ENCODE data around the gene TNFSF12. TPM values are rescaled to one million over a fixed set of nuclear protein-coding genes. Genes with fewer than 3 reads are reported as not detected.
A peak's percentile ranks its signal among the peaks of the same experiment; 100 is the strongest.

Gene TNFSF12
- total and polyA plus RNA-seq, 2 experiments from 2014 or later, result 18.7 to 21.9 TPM

GRCh38 chr17:7511108-7511507 lies 37.8 kb upstream of the TNFSF12 start:
- in situ Hi-C loops (cut with MboI), result no loop called here
- peaks cover 56% of the 10 kb centered on the region for H3K36me3 ChIP-seq (ENCODE audit: low read depth)

GRCh38 chr17:7512105-7512504 lies 36.8 kb upstream of the TNFSF12 start:
- H3K27ac ChIP-seq, result no peak overlapping the region
- no peak overlapping the region for H3K4me2 ChIP-seq (ENCODE audit: unreplicated experiment)
- no peaks in the 10 kb centered on the region for H3K9me2 ChIP-seq (ENCODE audit: insufficient read depth)
- H3K79me2 ChIP-seq (ENCODE audit: insufficient read depth), result 0 out of 2 replicates have a peak, but pooled peaks cover 7% of the 10 kb centered on the region
- in situ Hi-C loops (cut with MboI), result no loop called here
- no peaks in the 10 kb centered on the region for H4K20me1 ChIP-seq (ENCODE audit: insufficient read depth)
- H3K9me3 ChIP-seq (ENCODE audit: low read depth), result no peaks in the 10 kb centered on the region
- H2AFZ ChIP-seq, result no peak overlapping the region
- 87 to 89% methylated on average over 11 to 15 of the region's 15 CpGs for whole genome bisulfite sequencing, 2 experiments (ENCODE audit: low coverage in 1 of 2, low lambda C conversion rate in 2 of 2, missing lambda C conversion rate in 2 of 2)
- H3K36me3 ChIP-seq (ENCODE audit: low read depth), result peaks cover 51% of the 10 kb centered on the region; the same call in 1 of the 2 replicates
- H3K9ac ChIP-seq, result no peak overlapping the region
- no peak for DNase-seq
- H3F3A ChIP-seq (ENCODE audit: insufficient read depth), result peaks cover 27% of the 10 kb centered on the region
- no peak for TF ChIP-seq EZH2phosphoT487 (IDR thresholded peaks at IDR 0.05; ENCODE audit: insufficient read depth, low read depth)
- no peaks in the 10 kb centered on the region for H3K4me1 ChIP-seq (ENCODE audit: insufficient read depth)
- H3K27me3 ChIP-seq (replicated peaks; ENCODE audit: insufficient read depth), result no peaks in the 10 kb centered on the region
- H3K4me3 ChIP-seq, result no peak overlapping the region

More at GRCh38 chr17:7511108-7511507, 37.8 kb upstream of the TNFSF12 start:
- H3K27ac ChIP-seq, result no peak overlapping the region
- H3K9ac ChIP-seq, result no peak overlapping the region
- peaks cover 31% of the 10 kb centered on the region for H3F3A ChIP-seq (ENCODE audit: insufficient read depth)
- no peaks in the 10 kb centered on the region for H3K27me3 ChIP-seq (replicated peaks; ENCODE audit: insufficient read depth)
- no peaks in the 10 kb centered on the region for H3K9me3 ChIP-seq (ENCODE audit: low read depth)
- no peak overlapping the region for H3K4me3 ChIP-seq
- no peaks in the 10 kb centered on the region for H3K4me1 ChIP-seq (ENCODE audit: insufficient read depth)
- H4K20me1 ChIP-seq (ENCODE audit: insufficient read depth), result no peaks in the 10 kb centered on the region
- H2AFZ ChIP-seq, result no peak overlapping the region
- peaks cover 12% of the 10 kb centered on the region; the same call in 1 of the 2 replicates for H3K79me2 ChIP-seq (ENCODE audit: insufficient read depth)
- peak; percentile 25 for DNase-seq
- no peak for TF ChIP-seq EZH2 (IDR thresholded peaks at IDR 0.05; ENCODE audit: insufficient read depth, poor library complexity, severe bottlenecking)
- TF ChIP-seq EZH2phosphoT487 (IDR thresholded peaks at IDR 0.05; ENCODE audit: insufficient read depth, low read depth), result no peak
- no peak overlapping the region for H3K4me2 ChIP-seq (ENCODE audit: unreplicated experiment)
- WGBS, 2 experiments (ENCODE audit: low coverage in 1 of 2, low lambda C conversion rate in 2 of 2, missing lambda C conversion rate in 2 of 2), result 82 to 83% methylated on average over 10 of the region's 10 CpGs
- H3K9me2 ChIP-seq (ENCODE audit: insufficient read depth), result no peaks in the 10 kb centered on the region

GRCh38 chr17:7512824-7513540 lies 35.9 kb upstream of the TNFSF12 start:
- in situ Hi-C loops (cut with MboI), result no loop called here
- H2AFZ ChIP-seq, result no peak overlapping the region
- H3K4me2 ChIP-seq (ENCODE audit: unreplicated experiment), result no peak overlapping the region

GRCh38 chr17:7513850-7514419 lies 34.9 kb upstream of the TNFSF12 start:
- H3K27me3 ChIP-seq (replicated peaks; ENCODE audit: insufficient read depth), result no peaks in the 10 kb centered on the region
- WGBS, 2 experiments (ENCODE audit: low coverage in 1 of 2, low lambda C conversion rate in 2 of 2, missing lambda C conversion rate in 2 of 2), result 36 to 44% methylated on average over 14 to 17 of the region's 17 CpGs
- H3K36me3 ChIP-seq (ENCODE audit: low read depth), result peaks cover 33% of the 10 kb centered on the region; the same call in 1 of the 2 replicates
- H3K9me3 ChIP-seq (ENCODE audit: low read depth), result no peaks in the 10 kb centered on the region
- H3K27ac ChIP-seq, result peak overlapping the region; percentile 17; the same call in 1 of the 2 replicates
- in situ Hi-C loops (cut with MboI), result no loop called here
- no peaks in the 10 kb centered on the region for H3K9me2 ChIP-seq (ENCODE audit: insufficient read depth)
- no peak overlapping the region for H2AFZ ChIP-seq
- peak; percentile 20 for DNase-seq
- no peak for TF ChIP-seq EZH2phosphoT487 (IDR thresholded peaks at IDR 0.05; ENCODE audit: insufficient read depth, low read depth)
- no peak for TF ChIP-seq EZH2 (IDR thresholded peaks at IDR 0.05; ENCODE audit: insufficient read depth, poor library complexity, severe bottlenecking)
- peaks cover 23% of the 10 kb centered on the region for H3F3A ChIP-seq (ENCODE audit: insufficient read depth)
- H3K79me2 ChIP-seq (ENCODE audit: insufficient read depth), result no peaks in the 10 kb centered on the region
- H3K4me3 ChIP-seq, result no peak overlapping the region
- H4K20me1 ChIP-seq (ENCODE audit: insufficient read depth), result no peaks in the 10 kb centered on the region
- H3K4me2 ChIP-seq (ENCODE audit: unreplicated experiment), result no peak overlapping the region
- H3K4me1 ChIP-seq (ENCODE audit: insufficient read depth), result no peaks in the 10 kb centered on the region
- no peak overlapping the region; the same call in 1 of the 2 replicates for H3K9ac ChIP-seq

More at GRCh38 chr17:7512824-7513540, 35.9 kb upstream of the TNFSF12 start:
- no peaks in the 10 kb centered on the region for H3K27me3 ChIP-seq (replicated peaks; ENCODE audit: insufficient read depth)
- no peak overlapping the region for H3K4me3 ChIP-seq
- no peaks in the 10 kb centered on the region for H3K9me3 ChIP-seq (ENCODE audit: low read depth)
- H3F3A ChIP-seq (ENCODE audit: insufficient read depth), result peaks cover 23% of the 10 kb centered on the region
- 91 to 94% methylated on average over 16 to 20 of the region's 20 CpGs for WGBS, 2 experiments (ENCODE audit: low coverage in 1 of 2, low lambda C conversion rate in 2 of 2, missing lambda C conversion rate in 2 of 2)
- H3K9ac ChIP-seq, result no peak overlapping the region
- peaks cover 42% of the 10 kb centered on the region; the same call in 1 of the 2 replicates for H3K36me3 ChIP-seq (ENCODE audit: low read depth)
- no peaks in the 10 kb centered on the region for H3K9me2 ChIP-seq (ENCODE audit: insufficient read depth)
- DNase-seq, result no peak
- no peaks in the 10 kb centered on the region for H3K4me1 ChIP-seq (ENCODE audit: insufficient read depth)
- H3K27ac ChIP-seq, result no peak overlapping the region
- H4K20me1 ChIP-seq (ENCODE audit: insufficient read depth), result no peaks in the 10 kb centered on the region
- TF ChIP-seq EZH2 (IDR thresholded peaks at IDR 0.05; ENCODE audit: insufficient read depth, poor library complexity, severe bottlenecking) (no peak), EZH2phosphoT487 (IDR thresholded peaks at IDR 0.05; ENCODE audit: insufficient read depth, low read depth) (no peak)
- H3K79me2 ChIP-seq (ENCODE audit: insufficient read depth), result no peaks in the 10 kb centered on the region

All from GM23248 (cell line).